Thoracic aorta (tissue), 2 donors: ENCODE data around the gene TYW1B. TPM values are rescaled to one million over a fixed set of nuclear protein-coding genes. Genes with fewer than 3 reads are reported as not detected.
"Not testable (repeated sequence)": the region's sequence is repeated elsewhere in the genome, so short reads cannot be mapped to it uniquely, and the experiment has no call there.

Source experiments
- ATAC-seq: fragments of 150-250 bp; one replicate; pipeline ENCODE4 v1.8.0; 2017; ENCODE audit warnings: low read depth; ENCODE audit not compliant: insufficient number of reproducible peaks, low FRiP score
- DNase-seq: peaks from one replicate; pipeline ENCODE4 v3.0.0-alpha.2; 2020; ENCODE audit warnings: low spot score
- H3K27ac ChIP-seq, 2 donors: fragments of 200-600 bp; sonication (generic); 1 replicate in 1 of 2; 2 replicates in 1 of 2; pipeline ENCODE4 v1.5.1; 2016; ENCODE audit warnings: mild to moderate bottlenecking in 2 of 2, moderate library complexity in 2 of 2
- H3K27me3 ChIP-seq: fragments of 200-600 bp; sonication (generic); replicated peaks from 2 replicates; pipeline ENCODE4 v1.6.0; 2016; ENCODE audit warnings: mild to moderate bottlenecking; ENCODE audit not compliant: insufficient read depth
- H3K36me3 ChIP-seq: fragments of 200-600 bp; sonication (generic); one replicate; pipeline ENCODE4 v1.5.1; 2016
- H3K4me1 ChIP-seq, 2 donors: fragments of 200-600 bp; sonication (generic); 1 replicate in 1 of 2; 2 replicates in 1 of 2; pipeline versions ENCODE4 v1.5.1 to v1.6.0; 2016; ENCODE audit warnings: low read depth in 2 of 2, mild to moderate bottlenecking in 1 of 2; ENCODE audit not compliant: control insufficient read depth in 1 of 2
- H3K4me3 ChIP-seq: fragments of 200-600 bp; sonication (generic); 2 replicates; pipeline ENCODE4 v1.5.1; 2016; ENCODE audit warnings: mild to moderate bottlenecking
- H3K9me3 ChIP-seq: fragments of 200-600 bp; sonication (generic); 2 replicates; pipeline ENCODE4 v1.5.1; 2016
- CTCF ChIP-seq: fragments of 200-600 bp; sonication (generic); IDR thresholded peaks from one replicate; pipeline ENCODE4 v1.5.1; 2019; ENCODE audit warnings: antibody characterized with exemption
- total RNA-seq, 2 donors: library from RNA; depleted of rRNA; stranded (reverse); fragments of >200 nt; gene quantifications; one replicate each; pipeline versions ENCODE4 v1.1.0 to v1.2.3, GENCODE V29; 2016

Gene TYW1B
- total RNA-seq, 2 donors from 2014 or later: 1.1 to 6.8 TPM

- no peak for TF ChIP-seq CTCF
- H3K27me3 ChIP-seq: no peaks in the 10 kb centered on the region
- H3K4me1 ChIP-seq: no peaks in the 10 kb centered on the region
- H3K9me3 ChIP-seq: peaks cover 15% of the 10 kb centered on the region
- H3K27ac ChIP-seq: no peak overlapping the region
- H3K36me3 ChIP-seq: no peaks in the 10 kb centered on the region
- ATAC-seq (no peak), DNase-seq (no peak)
- no peak overlapping the region for H3K4me3 ChIP-seq
Observed at GRCh38 chr7:72760602-72761001, 67.4 kb downstream of the TYW1B start.

- ATAC-seq: no peak
- no peaks in the 10 kb centered on the region for H3K4me1 ChIP-seq
- H3K36me3 ChIP-seq: no peaks in the 10 kb centered on the region
- no peak for TF ChIP-seq CTCF
- H3K27me3 ChIP-seq: no peaks in the 10 kb centered on the region
- H3K9me3 ChIP-seq: peaks cover 6% of the 10 kb centered on the region
- no peak overlapping the region for H3K4me3 ChIP-seq
- no peak overlapping the region for H3K27ac ChIP-seq
- DNase-seq: no peak
Observed at GRCh38 chr7:72754312-72754711, 73.7 kb downstream of the TYW1B start.

GRCh38 chr7:72753781-72754180 is 74.2 kb downstream of the TYW1B start:
- no peak for TF ChIP-seq CTCF
- DNase-seq: no peak
- H3K36me3 ChIP-seq: no peaks in the 10 kb centered on the region
- H3K9me3 ChIP-seq: peaks cover 5% of the 10 kb centered on the region
- H3K4me1 ChIP-seq: no peaks in the 10 kb centered on the region
- no peak for ATAC-seq
- no peak overlapping the region for H3K4me3 ChIP-seq
- H3K27ac ChIP-seq: no peak overlapping the region
- H3K27me3 ChIP-seq: no peaks in the 10 kb centered on the region

GRCh38 chr7:72753229-72753628 is 74.8 kb downstream of the TYW1B start:
- not testable (repeated sequence) for DNase-seq, H3K27me3 ChIP-seq, ATAC-seq, H3K9me3 ChIP-seq, H3K27ac ChIP-seq, H3K4me1 ChIP-seq, H3K4me3 ChIP-seq, H3K36me3 ChIP-seq

- no peaks in the 10 kb centered on the region for H3K9me3 ChIP-seq
- no peak for DNase-seq
- H3K4me3 ChIP-seq: no peak overlapping the region
- H3K36me3 ChIP-seq: no peaks in the 10 kb centered on the region
- TF ChIP-seq CTCF: no peak
- H3K27ac ChIP-seq: no peak overlapping the region
- ATAC-seq: no peak
- no peaks in the 10 kb centered on the region for H3K27me3 ChIP-seq
- H3K4me1 ChIP-seq: no peaks in the 10 kb centered on the region
Observed at GRCh38 chr7:72751978-72752377, 76.0 kb downstream of the TYW1B start.

GRCh38 chr7:72751378-72751777 is 76.6 kb downstream of the TYW1B start:
- no peak for TF ChIP-seq CTCF
- no peaks in the 10 kb centered on the region for H3K27me3 ChIP-seq
- H3K4me1 ChIP-seq: no peaks in the 10 kb centered on the region

GRCh38 chr7:72748649-72749048 is 79.4 kb downstream of the TYW1B start:
- not testable (repeated sequence) for H3K27me3 ChIP-seq, ATAC-seq, H3K9me3 ChIP-seq, H3K27ac ChIP-seq, H3K4me3 ChIP-seq, DNase-seq, H3K4me1 ChIP-seq, H3K36me3 ChIP-seq

More at GRCh38 chr7:72751378-72751777, 76.6 kb downstream of the TYW1B start:
- Histone ChIP-seq H3K27ac (no peak overlapping the region), H3K4me3 (no peak overlapping the region), H3K9me3 (no peaks in the 10 kb centered on the region), H3K36me3 (no peaks in the 10 kb centered on the region)
- ATAC-seq: no peak
- DNase-seq: no peak

GRCh38 chr7:72744244-72744926 is 83.6 kb downstream of the TYW1B start:
- not testable (repeated sequence) for H3K36me3 ChIP-seq, ATAC-seq, H3K9me3 ChIP-seq, H3K27me3 ChIP-seq, H3K27ac ChIP-seq, H3K4me3 ChIP-seq, H3K4me1 ChIP-seq, DNase-seq
